ENCODE results near the gene MORN1. TPM values are rescaled to one million over a fixed set of nuclear protein-coding genes. Genes with fewer than 3 reads are reported as not detected.

The MORN1 gene
- total and polyA plus RNA-seq, 2 of the 8 experiments (the other 6 are each of a cell fraction or from before 2014, with no cell fraction given), result 5.0 to 9.1 TPM

- TF ChIP-seq CHD7 (IDR thresholded peaks at IDR 0.05; ENCODE audit: insufficient replicate concordance, low read length), result no peak
- no peak for TF ChIP-seq NANOG (IDR thresholded peaks at IDR 0.05; ENCODE audit: insufficient read depth, low read depth, low read length, poor library complexity, severe bottlenecking)
- no peak for TF ChIP-seq CEBPB (IDR thresholded peaks at IDR 0.05; ENCODE audit: low read depth, low read length)
- TF ChIP-seq ATF2 (IDR thresholded peaks at IDR 0.05; ENCODE audit: low read length), result no peak
- no peak for TF ChIP-seq RAD21 (IDR thresholded peaks at IDR 0.05 in 1 of 2, conservative IDR thresholded peaks at IDR 0.05 in 1 of 2; ENCODE audit: low read depth in 2 of 2, low read length in 2 of 2)
- no peak for TF ChIP-seq USF2 (IDR thresholded peaks at IDR 0.05; ENCODE audit: low read length)
Measured at GRCh38 chr1:2398871-2399270, 7.5 kb upstream of the MORN1 start (continued).

All from H1 (cell line).